Measurements from ENCODE around the gene MAP3K5.

MAP3K5 gene

DNA sequence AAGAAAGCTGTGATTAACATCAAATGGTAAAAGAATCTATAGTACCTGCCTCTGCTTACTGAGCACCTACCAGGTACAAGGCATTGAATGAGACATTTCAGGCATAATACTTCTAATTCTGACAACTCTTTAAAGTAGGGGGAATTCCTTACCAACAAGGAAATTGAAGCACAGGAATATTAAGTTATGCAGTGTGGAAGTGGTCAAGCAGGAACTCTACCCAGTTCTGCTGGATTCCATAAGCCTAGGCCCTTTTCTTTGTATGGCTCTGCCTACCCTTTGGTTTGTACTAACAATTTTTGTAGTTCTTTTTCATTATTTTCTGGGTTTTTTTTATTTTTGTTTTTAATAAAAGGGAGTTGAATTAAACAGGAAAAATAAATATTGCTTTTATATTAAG lies 114.5 kb downstream of the MAP3K5 start:
- DNase-seq, result no peak

DNA sequence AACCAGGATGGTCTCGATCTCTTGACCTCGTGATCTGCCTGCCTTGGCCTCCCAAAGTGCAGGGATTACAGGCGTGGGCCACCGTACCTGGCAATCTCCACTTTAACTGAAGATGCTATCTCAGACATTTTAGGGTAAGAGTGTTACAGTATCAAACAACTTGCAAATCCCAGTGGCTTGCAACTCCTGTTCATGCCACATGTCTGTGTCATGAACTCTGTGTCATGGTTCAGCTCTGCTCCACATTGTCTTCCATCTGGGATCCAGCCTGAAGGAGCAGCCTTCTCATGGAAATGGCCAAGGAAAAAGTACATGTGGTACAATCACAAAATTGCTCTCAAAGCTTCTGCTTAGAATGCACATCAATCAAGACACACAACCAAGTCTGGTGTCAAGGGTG lies 114.9 kb downstream of the MAP3K5 start:
- DNase-seq, result no peak

DNA sequence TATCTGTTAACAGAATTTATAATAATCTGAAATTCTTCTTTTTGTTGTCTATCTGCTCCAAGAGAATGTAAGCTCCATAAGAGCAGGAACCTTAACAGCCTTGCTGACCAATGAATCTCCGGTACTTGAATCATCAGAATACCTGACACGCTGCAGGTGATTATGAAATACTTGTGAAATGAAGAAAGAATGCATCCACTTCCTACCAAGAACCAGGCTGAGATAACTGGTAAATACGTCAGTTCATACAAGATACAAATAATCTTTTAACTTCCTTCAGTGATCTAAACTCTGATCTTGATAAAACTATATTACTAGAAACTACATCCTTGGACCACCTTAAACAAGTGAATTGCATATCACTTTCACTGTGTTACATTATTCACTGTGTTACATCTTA lies 116.2 kb downstream of the MAP3K5 start:
- DNase-seq, result peak; percentile 44

GRCh38 chr6:136673571-136673970 lies 118.7 kb downstream of the MAP3K5 start:
- DNase-seq, result no peak

- no peak for DNase-seq
Measured at GRCh38 chr6:136672144-136672543, 120.1 kb downstream of the MAP3K5 start.

DNA sequence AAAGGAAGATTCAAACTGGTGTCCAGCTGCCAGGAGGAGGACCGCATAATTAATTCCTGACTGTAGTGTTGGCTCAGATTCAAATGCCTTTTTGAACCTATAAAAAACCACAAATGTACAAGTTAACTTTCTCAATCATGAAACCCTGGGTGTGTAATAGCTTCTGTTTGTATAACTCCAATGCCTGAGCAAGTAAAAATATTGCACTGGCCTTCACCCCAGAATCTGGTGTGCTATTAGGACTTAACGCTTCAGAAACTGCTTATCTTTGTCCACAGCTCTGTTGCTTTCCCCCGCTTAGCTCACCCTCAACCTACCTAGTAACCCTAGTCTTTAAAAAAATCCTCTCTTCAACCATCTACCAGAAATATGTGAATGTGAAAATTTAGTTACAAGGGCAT lies 123.0 kb downstream of the MAP3K5 start:
- DNase-seq, result peak; percentile 73

GRCh38 chr6:136668571-136668970 lies 123.7 kb downstream of the MAP3K5 start:
- DNase-seq, result no peak

DNA sequence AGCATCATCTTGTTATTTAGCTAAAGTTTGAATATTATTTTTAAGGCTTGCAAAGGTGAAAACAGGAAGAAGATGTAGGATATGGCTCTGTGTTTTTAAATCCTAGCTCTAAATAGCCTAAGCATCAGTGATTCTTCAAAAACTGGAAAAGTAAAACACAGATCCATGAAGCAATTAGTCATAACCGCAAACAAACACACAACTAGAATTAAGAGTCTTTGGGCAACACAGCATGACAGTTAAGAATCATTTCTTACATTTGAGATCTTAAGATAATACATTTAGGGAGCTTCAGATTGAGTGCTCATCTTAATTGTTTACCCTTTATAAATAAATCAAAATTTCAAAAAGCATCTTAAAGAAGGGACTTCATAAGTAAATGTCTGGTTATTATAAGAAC lies 126.2 kb downstream of the MAP3K5 start:
- no peak for DNase-seq

- no peak for DNase-seq
Measured at GRCh38 chr6:136662347-136663237, 129.7 kb downstream of the MAP3K5 start.

DNA sequence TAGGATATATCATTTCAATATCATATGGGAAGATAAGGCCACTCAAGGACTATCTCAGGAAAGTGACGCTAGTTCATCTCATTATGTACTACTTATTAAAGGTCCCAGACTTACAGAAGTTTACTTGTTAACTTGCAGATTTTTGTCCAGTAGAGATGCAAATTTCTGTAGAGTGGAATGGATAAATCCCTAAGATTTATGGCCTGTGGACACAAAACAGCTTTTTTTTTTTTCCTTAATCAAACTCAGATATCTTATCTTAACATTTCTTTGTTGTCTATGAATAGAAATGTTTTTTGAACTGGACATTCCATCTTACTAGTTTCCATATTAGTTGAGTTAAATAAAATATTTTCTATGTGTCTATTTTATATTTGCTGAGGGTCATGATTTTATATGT lies 131.6 kb downstream of the MAP3K5 start:
- DNase-seq, result no peak

GRCh38 chr6:136659991-136660499 lies 132.2 kb downstream of the MAP3K5 start:
- DNase-seq, result no peak

GRCh38 chr6:136658711-136659110 lies 133.6 kb downstream of the MAP3K5 start:
- no peak for DNase-seq

- DNase-seq, result no peak
Measured at GRCh38 chr6:136657666-136658065, 134.6 kb downstream of the MAP3K5 start.

DNA sequence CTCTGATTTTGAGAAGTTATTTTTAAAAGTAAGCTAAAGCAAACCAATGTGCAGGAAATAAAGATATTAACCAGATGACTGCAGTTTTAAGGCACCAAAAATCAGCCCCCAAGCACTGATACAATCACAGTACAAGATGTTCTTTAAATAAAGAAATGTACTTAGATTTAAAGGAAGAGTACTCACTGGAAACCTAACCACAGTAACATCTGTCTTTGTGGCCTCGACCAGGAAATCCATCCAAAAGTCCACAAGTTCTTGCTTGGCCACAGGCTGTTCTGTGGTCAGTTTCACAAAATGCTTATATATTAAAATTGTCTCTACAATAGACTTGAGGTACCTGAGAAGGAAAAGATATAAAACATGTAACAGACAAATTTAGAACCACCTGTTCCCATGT lies 136.2 kb downstream of the MAP3K5 start:
- peak; percentile 68 for DNase-seq

DNA sequence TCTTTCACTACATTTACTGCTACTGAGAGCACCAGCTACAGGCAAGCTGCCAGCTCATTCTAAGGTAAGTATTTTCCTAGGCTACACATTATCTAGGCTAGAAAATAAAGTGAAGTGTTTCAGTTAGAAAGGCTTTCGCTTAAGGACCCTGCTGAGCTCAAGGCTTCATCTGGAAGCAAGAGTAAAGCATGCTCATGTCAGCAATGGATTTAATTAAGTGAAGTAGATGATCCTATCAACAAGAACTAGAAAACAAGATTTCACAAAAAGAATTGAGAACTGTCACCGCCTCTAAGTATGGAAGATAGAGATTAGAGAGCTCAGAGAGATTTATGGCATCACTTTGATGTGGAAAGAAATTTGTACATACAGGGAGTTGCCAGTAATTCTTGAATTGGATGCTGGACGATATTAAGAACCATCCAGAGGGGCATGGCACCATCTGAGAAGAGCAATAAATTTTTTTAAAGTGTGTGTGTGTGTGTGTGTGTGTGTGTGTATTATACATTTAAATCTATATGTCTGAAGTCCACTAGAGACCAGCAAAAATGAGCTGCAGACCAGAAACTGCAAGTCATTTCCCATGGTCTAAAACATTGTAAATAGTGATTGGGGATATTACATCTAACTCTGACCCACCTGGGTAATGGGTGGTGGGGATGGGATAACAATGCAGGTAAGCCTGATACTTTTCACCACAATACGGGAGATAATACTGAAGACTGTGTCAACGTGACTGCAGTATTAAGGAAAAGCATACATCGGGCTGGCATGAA lies 136.8 kb downstream of the MAP3K5 start:
- DNase-seq, result no peak

DNA sequence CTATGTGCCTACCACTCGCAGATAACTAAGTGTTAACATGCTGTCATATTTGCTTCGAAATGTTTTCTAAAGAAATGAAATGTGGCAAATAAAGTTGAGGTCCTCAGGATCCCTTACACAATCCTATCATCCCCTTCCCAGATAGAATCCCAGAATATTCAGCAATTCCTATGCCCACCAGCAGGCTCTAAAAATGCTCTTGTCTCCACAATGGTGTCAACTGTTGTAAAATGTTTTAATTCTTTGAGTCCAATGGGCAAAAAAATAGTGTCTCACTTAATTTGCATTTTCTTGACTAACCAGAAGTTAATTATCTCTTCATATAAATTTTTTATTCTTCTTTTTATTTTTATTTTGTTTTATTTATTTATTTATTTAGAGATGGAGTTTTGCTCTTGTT lies 138.2 kb downstream of the MAP3K5 start:
- no peak for DNase-seq

DNA sequence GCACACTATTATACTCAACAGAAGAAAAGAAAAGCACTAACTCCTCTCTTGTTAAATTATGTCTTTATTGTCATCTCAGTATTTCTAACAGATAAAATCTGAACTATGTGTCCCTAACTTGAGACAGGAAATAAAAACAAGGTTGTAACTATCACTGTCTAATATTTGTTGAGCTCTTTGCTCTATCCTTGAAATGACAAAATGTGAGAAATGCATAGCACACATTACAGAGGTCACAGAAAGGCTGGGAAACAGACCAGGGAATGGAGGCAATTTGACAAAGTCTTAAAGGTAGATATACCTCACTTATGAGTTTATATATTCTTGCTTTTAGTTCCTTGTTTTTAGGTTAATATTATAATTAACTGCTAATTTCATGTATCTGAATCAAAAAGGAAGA lies 139.6 kb downstream of the MAP3K5 start:
- DNase-seq, result no peak

- no peak for DNase-seq
Measured at GRCh38 chr6:136651982-136652381, 140.3 kb downstream of the MAP3K5 start.

- DNase-seq, result peak; percentile 67
Measured at GRCh38 chr6:136647363-136647852, 144.9 kb downstream of the MAP3K5 start.

GRCh38 chr6:136646377-136646776 lies 145.9 kb downstream of the MAP3K5 start:
- DNase-seq, result no peak

- no peak for DNase-seq
Measured at GRCh38 chr6:136644597-136644952, 147.7 kb downstream of the MAP3K5 start.

GRCh38 chr6:136643850-136644596 lies 148.3 kb downstream of the MAP3K5 start:
- peak; percentile 84 for DNase-seq

GRCh38 chr6:136641873-136642465 lies 150.3 kb downstream of the MAP3K5 start:
- no peak for DNase-seq
